Gastrocnemius medialis (tissue), 4 donors: ENCODE results near the gene ABCF2. TPM values are rescaled to one million over a fixed set of nuclear protein-coding genes. Genes with fewer than 3 reads are reported as not detected.

Experiments
- ATAC-seq, 2 donors: fragments of 150-250 bp; one replicate each; pipeline ENCODE4 v1.9.1; 2016
- DNase-seq, 2 donors: peaks; one replicate each; pipeline ENCODE4 v3.0.0-alpha.2; 2019
- H3K27ac ChIP-seq, 4 donors: fragments of 200-600 bp; sonication (generic); 1 replicate in 1 of 4; 2 replicates in 3 of 4; pipeline ENCODE4 v1.5.1; 2016 to 2018; ENCODE audit warnings: mild to moderate bottlenecking in 2 of 4, moderate library complexity in 1 of 4
- H3K27me3 ChIP-seq, 3 donors: fragments of 200-600 bp; sonication (generic) in 2 of 3; 1 replicate in 1 of 3; 2 replicates in 2 of 3; pipeline versions ENCODE4 v1.5.1 to v1.6.0; 2016 to 2019; ENCODE audit warnings: mild to moderate bottlenecking in 1 of 3, moderate library complexity in 1 of 3
- H3K36me3 ChIP-seq, 2 donors: fragments of 200-600 bp; sonication (generic) in 1 of 2; one replicate each; pipeline ENCODE4 v1.5.1; 2017 to 2018
- H3K4me1 ChIP-seq, 2 donors: fragments of 200-600 bp; sonication (generic) in 1 of 2; one replicate each; pipeline ENCODE4 v1.5.1; 2016 to 2017; ENCODE audit warnings: mild to moderate bottlenecking in 2 of 2
- H3K4me3 ChIP-seq, 4 donors: fragments of 200-600 bp; sonication (generic) in 3 of 4; 1 replicate in 1 of 4; 2 replicates in 3 of 4; pipeline ENCODE4 v1.5.1; 2016 to 2019; ENCODE audit warnings: mild to moderate bottlenecking in 2 of 4
- H3K9me3 ChIP-seq, 3 donors: fragments of 200-600 bp; sonication (generic) in 2 of 3; 1 replicate in 1 of 3; 2 replicates in 2 of 3; pipeline ENCODE4 v1.5.1; 2016 to 2019
- POLR2A ChIP-seq, 2 donors: fragments of 450-650 bp; IDR thresholded peaks; one replicate each; pipeline ENCODE4 v1.6.1; 2017; ENCODE audit warnings: antibody characterized with exemption in 2 of 2, mild to moderate bottlenecking in 2 of 2, moderate library complexity in 2 of 2
- in situ Hi-C, 4 donors: fragments of 200-750 bp; cut with MboI; loops; one replicate each; pipeline versions ENCODE4 v1.15.0 to v1.8.0; 2017; ENCODE audit warnings: low sequenced_read_pairs in 4 of 4
- intact Hi-C: fragments of 100-400 bp; cut with DNase I; formaldehyde crosslinking; loops from one replicate; pipeline ENCODE4 v1.15.1; 2023; ENCODE audit warnings: low total_unique reads
- total RNA-seq, 4 donors: library from RNA; depleted of rRNA; stranded (reverse); fragments of >200 nt; gene quantifications; one replicate each; pipeline versions ENCODE4 v1.1.0 to v1.2.3, GENCODE V29; 2016
- TF ChIP-seq, protein P1 (sequence below), 5 experiments: fragments of 450-650 bp in 3 of 5; fragments of 200-600 bp in 2 of 5; sonication (generic) in 2 of 5; IDR thresholded peaks in 4 of 5; conservative IDR thresholded peaks in 1 of 5; 1 replicate in 4 of 5; 2 replicates in 1 of 5; pipeline ENCODE4 v1.5.1; 2016 to 2019; ENCODE audit warnings: antibody characterized with exemption in 5 of 5, mild to moderate bottlenecking in 3 of 5, moderate library complexity in 3 of 5

Gene ABCF2
- total RNA-seq, 4 donors from 2014 or later = 73.3 to 119 (median 96.3) TPM

DNA sequence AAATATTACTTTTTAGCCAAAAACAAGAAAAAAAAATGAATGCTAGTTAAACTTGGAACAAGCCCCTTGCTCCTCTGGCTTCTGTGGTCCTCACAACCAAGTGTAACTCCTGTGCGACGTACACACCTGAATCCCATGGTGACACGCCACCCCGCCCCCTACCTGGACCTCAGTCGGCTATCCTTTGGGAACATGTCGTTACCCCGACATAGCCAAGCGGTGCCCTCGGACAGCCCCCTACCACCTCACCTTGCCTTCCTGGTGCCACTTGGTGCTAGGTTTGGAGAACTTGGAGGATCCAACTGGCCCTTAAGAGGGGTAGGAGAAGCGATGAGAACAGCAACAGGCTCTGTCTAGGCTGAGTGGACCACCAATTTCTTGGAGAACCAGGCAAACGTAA lies 33.5 kb upstream of the ABCF2 start:
- Histone ChIP-seq H3K27me3 (peaks cover 0 to 37% (median 34%) of the 10 kb centered on the region in 3 donors), H3K27ac (no peak overlapping the region), H3K36me3 (no peaks in the 10 kb centered on the region), H3K9me3 (no peaks in the 10 kb centered on the region), H3K4me3 (no peak overlapping the region), H3K4me1 (peaks cover 0 to 4% of the 10 kb centered on the region in 2 donors)
- intact Hi-C loops = no loop called here
- ATAC-seq = no peak
- in situ Hi-C loops = no loop called here
- DNase-seq = no peak
- TF ChIP-seq, protein P1, sequence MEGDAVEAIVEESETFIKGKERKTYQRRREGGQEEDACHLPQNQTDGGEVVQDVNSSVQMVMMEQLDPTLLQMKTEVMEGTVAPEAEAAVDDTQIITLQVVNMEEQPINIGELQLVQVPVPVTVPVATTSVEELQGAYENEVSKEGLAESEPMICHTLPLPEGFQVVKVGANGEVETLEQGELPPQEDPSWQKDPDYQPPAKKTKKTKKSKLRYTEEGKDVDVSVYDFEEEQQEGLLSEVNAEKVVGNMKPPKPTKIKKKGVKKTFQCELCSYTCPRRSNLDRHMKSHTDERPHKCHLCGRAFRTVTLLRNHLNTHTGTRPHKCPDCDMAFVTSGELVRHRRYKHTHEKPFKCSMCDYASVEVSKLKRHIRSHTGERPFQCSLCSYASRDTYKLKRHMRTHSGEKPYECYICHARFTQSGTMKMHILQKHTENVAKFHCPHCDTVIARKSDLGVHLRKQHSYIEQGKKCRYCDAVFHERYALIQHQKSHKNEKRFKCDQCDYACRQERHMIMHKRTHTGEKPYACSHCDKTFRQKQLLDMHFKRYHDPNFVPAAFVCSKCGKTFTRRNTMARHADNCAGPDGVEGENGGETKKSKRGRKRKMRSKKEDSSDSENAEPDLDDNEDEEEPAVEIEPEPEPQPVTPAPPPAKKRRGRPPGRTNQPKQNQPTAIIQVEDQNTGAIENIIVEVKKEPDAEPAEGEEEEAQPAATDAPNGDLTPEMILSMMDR (IDR thresholded peaks at IDR 0.05 in 4 of 5, conservative IDR thresholded peaks at IDR 0.05 in 1 of 5) = no peak
- no peak for TF ChIP-seq POLR2A (IDR thresholded peaks at IDR 0.05)

DNA sequence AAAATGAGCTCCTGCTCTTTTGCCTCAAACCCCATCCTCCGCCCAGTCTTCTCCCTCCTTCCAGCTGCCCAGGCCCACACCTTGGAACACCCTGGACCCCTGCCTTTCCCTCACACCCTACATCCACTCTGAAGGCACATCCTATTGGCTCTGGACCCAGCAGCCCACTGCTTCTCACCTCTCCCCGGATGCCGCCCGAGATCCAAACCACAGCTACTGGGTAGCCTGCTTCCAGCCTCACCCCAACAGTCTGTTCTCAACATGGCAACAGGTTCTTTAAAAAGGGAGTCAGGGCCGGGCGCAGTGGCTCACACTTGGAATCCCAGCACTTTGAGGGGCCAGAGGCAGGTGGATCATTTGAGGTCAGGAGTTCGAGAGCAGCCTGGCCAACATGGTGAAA lies 31.0 kb upstream of the ABCF2 start:
- Histone ChIP-seq H3K27me3 (peaks cover 0 to 29% (median 25%) of the 10 kb centered on the region in 3 donors), H3K27ac (no peak overlapping the region), H3K36me3 (no peaks in the 10 kb centered on the region), H3K4me1 (peaks cover 0 to 6% of the 10 kb centered on the region in 2 donors), H3K4me3 (no peak overlapping the region), H3K9me3 (no peaks in the 10 kb centered on the region)
- in situ Hi-C loops = no loop called here
- intact Hi-C loops = no loop called here
- DNase-seq = no peak
- TF ChIP-seq, protein P1 (IDR thresholded peaks at IDR 0.05 in 4 of 5, conservative IDR thresholded peaks at IDR 0.05 in 1 of 5) = no peak
- no peak for TF ChIP-seq POLR2A (IDR thresholded peaks at IDR 0.05)
- ATAC-seq = no peak

DNA sequence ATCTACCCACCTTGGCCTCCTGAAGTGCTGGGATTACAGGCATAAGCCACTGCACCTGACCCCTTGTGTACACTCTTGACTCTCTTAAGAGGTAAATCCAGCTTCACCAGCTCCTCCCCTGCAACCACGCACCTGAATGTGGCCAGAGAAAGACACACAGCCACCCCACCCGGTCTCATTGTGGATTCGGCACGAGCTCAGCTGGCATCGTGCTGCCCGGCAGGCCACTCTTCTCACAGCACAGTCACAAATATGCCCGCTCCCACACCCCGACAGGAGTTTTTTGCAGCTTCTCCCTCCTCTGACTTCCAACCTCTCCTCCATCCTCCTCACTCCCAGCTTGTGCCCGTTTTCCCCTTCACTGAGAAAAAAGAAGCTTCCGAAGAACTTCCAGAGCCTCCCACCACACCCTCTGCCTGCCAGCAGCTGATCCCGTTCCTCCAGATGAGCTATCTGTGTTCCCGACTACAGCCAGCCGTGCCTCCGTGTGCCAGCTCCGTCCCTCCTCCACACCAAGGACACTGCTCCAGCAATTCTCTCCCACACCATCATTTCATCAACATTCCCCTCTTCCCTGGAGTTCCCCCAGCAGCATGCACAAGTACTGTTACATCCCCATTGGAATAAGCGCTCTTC lies 29.5 kb upstream of the ABCF2 start:
- DNase-seq (no peak), ATAC-seq (no peak)
- no peak overlapping the region for H3K27ac ChIP-seq
- H3K4me1 ChIP-seq = peaks cover 7 to 17% of the 10 kb centered on the region in 2 donors
- TF ChIP-seq, protein P1 (IDR thresholded peaks at IDR 0.05 in 4 of 5, conservative IDR thresholded peaks at IDR 0.05 in 1 of 5) = no peak
- TF ChIP-seq POLR2A (IDR thresholded peaks at IDR 0.05) = no peak
- peaks cover 0 to 15% (median 11%) of the 10 kb centered on the region in 3 donors for H3K27me3 ChIP-seq
- H3K4me3 ChIP-seq = no peak overlapping the region
- H3K36me3 ChIP-seq = no peaks in the 10 kb centered on the region
- in situ Hi-C loops = no loop called here
- intact Hi-C loops = no loop called here
- no peaks in the 10 kb centered on the region for H3K9me3 ChIP-seq

DNA sequence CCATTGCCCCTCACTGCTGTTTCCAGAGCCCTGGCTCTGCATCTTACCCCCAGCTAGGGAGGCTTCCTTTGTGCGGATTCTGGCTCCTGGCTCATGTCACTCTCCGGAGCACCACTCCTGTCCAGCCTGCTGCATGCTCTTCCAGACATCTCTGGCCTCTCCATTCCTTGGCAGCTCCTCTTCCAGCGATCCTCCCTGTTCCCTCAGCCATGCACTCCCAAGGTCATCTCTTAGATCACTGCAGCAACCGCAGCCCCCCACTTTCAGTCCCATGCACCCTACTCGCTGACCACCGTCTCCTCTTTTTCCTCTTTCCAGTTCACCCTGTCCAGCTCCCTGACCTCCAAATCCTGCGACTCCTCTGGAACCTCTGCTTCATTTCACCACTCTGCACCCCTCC lies 28.4 kb upstream of the ABCF2 start:
- no peak for ATAC-seq
- TF ChIP-seq POLR2A (IDR thresholded peaks at IDR 0.05) = no peak
- TF ChIP-seq, protein P1 (IDR thresholded peaks at IDR 0.05 in 4 of 5, conservative IDR thresholded peaks at IDR 0.05 in 1 of 5) = no peak

More for the DNA sequence above, 28.4 kb upstream of the ABCF2 start:
- no peak for DNase-seq
- in situ Hi-C loops (no loop called here), intact Hi-C loops (no loop called here)
- H3K27ac ChIP-seq = no peak overlapping the region
- no peak overlapping the region for H3K4me3 ChIP-seq
- no peaks in the 10 kb centered on the region for H3K9me3 ChIP-seq
- peaks cover 16 to 25% of the 10 kb centered on the region in 2 donors for H3K4me1 ChIP-seq
- H3K36me3 ChIP-seq = no peaks in the 10 kb centered on the region
- H3K27me3 ChIP-seq = peaks cover 0 to 4% (median 0%) of the 10 kb centered on the region in 3 donors
